ELR (cell line): ENCODE measurements around the gene SNCG.
A peak's percentile ranks its signal among the peaks of the same experiment; 100 is the strongest.
"Not testable (repeated sequence)": the region's sequence is repeated elsewhere in the genome, so short reads cannot be mapped to it uniquely, and the experiment has no call there.

ENCODE experiments used
- DNase-seq: peaks from one replicate; pipeline ENCODE4 v3.0.0-alpha.2; 2015; ENCODE audit warnings: low read depth

SNCG gene

DNA sequence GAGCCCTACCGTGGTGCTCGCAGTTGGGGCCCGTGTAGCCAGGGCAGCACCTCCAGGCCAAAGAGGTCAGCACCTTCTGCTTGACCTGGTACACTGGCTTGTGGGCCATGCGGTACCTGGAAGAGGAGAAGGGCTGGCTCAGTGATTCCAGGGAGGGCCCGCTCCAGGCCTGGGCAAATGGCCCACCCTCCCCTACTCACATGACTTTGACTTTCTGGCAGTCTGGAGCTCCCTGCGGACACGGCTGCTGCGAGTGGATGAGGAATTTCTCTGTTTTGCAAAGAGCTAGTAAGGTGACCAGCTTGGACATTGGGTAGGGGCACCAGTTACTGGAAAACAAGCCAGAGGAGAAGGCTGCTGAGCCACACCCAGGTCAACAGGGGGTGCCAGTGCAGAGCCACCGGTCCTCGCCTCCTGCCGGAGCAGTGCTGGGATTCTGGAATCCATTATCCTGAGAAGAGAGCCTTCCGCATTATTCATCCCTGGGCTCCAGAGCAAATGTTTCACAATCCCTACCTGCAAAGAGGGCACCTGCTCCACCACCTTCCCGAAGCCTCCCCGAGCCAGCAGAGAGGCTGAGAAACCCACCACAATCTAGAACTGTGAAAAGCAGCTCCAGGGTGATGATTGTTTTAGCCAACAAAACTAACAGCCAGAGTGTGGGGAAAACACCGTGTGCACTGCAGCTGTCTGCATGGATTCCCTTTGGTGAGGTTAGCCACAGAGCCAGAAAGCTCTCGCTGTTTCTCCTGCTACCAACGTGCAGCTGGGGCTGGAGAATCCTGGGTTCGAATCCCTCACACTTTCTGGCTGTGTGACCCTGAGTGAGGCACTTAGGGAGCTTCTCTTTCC lies 12.8 kb upstream of the SNCG start:
- DNase-seq, result peak; percentile 52

DNA sequence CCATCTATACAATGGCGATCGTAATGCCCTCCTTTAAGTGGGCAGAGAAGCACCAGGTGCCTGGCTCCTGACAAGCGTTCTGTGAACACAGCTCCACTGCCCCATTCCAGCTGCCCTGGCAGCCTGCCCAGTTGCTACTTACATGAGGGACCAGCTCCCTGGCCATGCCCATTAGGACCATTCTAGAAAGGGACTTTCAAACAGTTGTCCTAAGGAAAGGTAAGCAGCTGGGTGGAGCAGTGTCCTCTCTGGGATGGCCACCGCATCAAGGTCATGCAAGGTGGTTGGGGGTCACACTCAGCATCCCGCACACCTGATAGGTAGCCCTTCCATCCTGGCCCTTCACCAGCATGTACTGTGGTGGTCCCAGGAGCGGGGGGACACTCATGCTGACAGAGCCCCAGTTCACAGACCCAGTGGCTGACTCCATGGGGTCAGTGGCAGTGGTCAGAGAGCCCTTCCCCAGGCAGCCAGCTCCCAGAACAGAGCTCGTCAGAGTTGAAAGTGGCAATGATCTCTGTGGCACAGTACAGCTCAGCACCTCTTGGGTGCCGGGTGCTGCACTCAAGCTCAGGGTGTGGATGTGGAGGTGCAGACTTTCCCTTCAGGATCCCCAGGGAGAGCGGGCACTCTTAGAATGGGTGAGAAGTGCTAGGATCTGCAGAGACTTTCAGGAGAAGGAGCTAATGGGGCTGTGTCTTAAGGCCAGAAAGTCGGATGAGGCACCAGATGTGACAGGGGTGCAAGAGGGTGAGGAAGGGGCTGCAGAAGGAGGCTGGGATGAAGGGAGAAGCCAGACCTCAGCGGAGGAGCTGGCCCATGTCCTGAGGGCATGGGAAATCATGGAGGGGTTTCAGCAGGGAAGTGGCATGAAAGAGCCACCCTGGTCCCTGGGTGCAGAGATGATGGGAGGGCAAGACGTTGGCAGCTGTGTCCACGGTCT lies 11.9 kb upstream of the SNCG start:
- no peak for DNase-seq

DNA sequence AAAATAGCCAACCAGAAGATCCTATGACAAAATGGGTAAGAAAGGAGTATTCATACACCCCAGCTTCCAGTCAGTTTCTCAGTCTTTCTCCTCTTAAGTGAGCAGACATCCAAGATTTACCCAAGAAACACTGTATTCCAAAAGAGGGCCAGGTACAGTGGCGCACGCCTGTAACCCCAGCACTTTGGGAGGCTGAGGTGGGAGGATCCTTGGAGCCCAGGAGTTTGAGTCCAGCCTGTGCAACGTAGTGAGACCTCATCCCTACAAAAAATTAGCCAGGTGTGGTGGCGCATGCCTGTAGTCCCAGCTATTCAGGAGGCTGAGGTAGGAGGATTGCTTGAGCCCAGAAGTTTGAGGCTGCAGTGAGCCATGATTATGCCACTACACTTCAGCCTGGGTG lies 10.6 kb upstream of the SNCG start:
- not testable (repeated sequence) for DNase-seq

DNA sequence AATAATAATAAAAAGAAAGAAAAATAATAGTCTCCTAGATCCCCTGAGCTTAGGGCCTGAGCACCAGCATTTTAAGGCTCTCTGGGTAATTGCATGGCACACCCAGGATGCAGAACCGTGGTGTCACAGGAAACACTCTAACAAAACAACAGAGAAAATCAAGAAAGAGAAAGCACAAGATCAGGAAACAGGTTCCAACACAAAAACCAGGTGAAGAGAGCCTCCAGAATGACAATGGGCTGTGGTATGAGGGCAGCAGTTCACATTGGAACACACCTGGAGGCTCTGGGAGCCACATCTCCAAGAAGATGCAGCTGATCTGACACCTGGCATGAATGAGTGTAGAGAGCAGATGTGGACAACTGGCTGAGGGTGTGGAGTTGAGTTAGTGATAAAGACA lies 8.1 kb upstream of the SNCG start:
- DNase-seq, result no peak

DNA sequence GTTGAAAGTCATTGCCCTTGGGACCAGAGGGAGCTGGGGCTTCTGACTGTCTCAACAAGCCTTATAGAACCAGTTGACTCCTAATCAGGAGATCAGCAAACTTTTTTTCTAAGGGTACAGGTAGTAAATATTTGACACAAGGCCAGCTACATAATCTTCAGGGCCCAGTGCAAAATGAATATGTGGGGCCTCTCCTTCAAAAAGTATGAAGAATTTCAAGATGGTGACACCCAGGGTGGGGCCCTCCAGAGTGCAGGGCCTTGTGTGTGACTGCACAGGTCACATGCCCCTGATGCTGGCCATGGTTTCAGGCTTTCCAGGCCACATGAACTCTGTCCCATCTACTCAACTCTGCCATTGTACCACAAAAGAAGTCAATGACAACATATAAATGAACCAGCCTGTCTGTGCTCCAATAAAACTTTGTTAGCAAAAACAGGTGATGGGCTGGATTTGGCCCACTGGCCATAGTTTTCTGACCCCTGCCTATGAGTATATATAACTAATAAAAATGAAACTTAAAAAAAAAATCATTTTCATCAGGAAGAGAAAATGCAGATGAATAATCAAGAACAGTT lies 7.1 kb upstream of the SNCG start:
- DNase-seq, result no peak

DNA sequence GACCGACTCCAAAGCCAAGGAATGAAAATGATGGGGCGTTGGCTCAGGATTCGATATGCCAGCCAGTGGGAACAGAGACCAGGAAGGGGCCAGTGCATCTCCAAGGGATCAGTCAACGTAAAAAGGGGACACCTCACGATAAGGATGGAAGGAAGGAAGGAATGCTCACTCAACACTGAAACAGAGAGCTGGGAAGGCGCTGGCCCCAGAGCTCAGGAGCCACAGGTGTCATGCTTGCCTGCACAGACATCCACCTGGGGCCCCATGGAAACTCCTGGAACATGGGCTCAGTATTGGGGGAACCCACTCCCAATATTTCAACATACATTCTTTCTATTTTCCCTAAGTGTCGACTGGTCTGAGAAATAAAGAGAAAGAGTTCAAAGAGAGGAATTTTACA lies 6.3 kb upstream of the SNCG start:
- DNase-seq, result no peak

DNA sequence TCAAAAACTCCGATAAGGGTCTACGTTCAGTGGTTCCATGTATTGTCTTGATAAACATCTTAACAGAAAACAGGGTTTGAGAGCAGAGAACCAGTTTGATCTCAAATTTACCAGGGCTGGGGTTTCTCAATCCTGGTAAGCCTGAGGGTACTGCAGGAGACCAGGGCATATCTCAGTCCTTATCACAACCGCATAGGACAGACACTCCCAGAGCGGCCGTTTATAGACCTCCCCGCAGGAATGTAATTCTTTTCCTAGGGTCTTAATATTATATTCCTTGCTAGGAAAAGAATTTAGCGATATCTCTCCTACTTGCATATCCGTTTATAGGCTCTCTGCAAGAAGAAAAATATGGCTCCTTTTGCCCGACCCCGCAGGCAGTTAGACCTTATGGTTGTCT lies 5.7 kb upstream of the SNCG start:
- not testable (repeated sequence) for DNase-seq

DNA sequence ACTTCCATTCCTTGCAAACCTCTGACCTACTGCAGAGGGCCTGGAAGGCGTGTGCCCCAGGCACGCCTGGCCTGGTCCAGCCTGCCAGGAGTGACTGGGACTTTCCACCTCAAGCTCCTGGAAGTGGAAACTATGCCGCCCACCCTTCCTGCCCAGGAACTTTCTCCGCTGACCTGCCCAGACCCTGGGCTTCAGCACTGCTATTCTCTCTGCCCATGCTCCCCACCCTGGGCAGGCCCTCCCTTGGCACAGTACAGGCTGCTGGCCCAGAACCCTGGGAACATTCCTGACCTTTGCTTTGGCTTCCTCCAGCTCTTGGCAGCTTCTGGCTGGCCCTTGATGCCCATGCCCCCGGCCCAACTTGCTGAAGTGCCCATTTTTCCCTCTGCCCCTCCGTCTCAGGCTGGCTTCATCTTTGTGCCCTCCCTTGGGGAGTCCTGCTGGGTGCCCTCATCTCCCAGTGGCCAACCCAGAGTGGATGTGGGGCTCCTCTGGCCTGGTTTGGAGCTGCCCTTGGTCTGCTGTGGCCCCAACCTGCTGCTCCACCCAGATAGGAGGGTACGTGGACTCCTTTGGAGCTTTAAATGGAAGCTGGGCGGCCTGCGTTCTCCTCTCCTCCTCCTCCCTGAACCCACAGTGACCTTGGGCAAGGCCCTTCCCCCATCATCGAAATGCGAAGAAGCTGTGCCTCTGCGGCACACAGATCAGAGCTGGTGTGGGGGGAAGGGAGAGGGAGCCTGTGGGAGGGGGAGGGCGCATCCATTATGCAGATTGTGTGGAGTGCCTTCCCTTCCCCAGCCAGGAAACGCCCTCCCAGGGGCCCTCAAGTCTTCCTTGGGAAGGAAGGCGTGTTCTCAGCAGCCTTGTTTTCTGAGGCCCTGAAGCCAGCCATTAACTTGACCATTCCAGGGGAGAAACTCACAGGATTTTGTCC lies 4.4 kb upstream of the SNCG start:
- DNase-seq, result peak; percentile 14

DNA sequence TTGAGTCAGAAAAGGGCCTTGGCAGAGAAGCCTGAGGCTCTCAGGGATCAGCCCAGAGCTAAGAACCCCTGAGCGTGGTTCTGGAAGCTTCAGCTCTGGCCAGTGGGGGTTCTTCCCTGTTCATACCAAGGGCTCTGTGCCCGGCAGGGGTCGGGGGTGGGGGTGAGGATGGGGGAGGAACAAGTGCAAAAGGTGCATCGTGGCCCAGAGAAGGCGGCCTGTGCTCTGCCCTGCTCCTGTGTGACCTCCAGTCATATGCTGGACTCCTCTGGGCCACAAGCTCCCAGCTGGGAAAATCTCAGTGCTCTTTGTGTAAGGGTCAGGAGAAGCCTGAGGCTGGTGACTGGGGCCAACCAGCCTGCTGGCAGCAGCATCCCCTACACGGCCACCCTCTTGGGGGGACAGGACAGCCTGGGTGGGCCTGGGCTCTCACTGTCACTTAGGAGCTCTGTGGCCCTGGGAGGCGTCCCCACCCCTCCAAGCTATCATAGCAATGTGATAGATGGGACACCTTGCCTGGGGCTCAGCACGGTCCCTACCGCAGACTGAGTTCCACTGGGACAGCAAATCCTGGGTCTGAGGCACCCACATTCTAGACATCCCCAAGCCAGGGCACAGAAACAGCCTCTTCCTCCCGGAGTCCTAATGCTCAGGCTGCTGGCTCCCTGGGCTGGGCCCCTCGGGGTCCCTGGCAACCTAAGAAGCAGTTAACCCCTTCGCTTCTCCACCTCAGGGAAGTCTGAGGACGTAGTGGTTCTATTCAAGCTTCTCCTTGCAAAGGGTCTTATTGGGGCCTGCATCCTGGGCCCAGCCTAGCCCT lies 3.5 kb upstream of the SNCG start:
- DNase-seq, result no peak

DNA sequence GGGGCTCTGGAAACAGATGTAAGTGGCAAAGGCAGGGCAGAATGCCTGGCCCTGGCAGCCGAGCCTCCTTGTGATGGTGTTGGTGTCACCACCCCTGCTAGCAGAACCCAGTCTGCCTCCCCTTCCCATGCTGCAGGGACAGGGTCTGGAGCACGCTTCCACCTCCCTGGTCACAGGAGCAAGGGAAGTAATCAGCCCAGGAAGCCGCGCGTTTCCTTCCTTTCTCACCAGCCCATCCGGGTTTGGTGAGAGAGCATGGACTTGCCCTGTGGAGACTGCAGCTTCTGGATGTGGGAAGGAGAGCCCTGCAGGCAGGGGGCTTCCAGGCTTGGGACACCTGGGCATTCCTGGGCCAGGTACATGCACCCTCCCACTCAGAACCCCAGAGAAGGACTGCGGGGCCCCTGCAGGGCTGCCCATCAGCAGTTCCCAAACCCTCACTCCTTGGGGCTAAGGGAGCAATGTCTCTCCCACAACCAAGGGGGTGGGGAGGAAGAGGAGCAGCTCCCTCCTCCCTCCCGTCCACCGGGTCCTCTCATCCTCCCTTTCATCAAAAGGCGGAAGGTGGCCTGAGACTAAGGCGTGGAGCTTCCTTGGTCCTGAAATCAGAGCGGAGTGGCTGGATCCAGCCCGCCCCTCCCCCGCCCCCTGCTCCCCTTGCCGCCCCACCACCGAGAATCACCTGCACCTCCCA lies 2.8 kb upstream of the SNCG start:
- DNase-seq, result no peak

DNA sequence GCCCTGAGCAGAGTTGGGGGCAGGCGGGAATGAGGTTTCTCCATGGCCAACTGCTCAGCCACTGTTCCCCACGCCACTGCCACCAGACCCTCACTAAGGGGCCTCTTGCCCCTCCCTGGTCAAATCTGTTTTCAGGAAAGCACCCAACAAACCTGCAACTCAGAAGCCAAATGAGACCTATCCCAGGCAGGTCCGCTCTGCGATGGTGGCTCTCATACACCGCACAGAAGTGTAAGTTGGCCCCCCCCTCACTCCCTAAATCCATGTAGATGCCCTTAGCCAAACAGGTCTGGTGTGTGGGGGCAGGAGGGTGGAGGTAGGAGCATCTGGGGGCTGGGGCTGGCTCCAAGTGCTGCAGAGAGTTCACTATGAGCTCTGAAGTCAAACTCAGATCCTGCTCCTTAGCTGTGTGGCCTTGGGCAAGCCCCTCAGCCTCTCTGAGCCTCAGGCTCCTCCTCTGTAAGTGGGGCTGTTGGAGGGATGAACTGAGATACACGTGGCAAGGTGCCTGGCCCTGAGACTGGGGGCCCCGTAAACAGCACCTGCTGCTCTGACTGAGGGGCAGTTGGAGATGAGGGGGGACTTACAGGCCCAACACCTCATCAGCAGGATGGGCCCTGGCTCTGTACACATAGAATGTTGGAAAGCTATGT lies 2.1 kb upstream of the SNCG start:
- no peak for DNase-seq

DNA sequence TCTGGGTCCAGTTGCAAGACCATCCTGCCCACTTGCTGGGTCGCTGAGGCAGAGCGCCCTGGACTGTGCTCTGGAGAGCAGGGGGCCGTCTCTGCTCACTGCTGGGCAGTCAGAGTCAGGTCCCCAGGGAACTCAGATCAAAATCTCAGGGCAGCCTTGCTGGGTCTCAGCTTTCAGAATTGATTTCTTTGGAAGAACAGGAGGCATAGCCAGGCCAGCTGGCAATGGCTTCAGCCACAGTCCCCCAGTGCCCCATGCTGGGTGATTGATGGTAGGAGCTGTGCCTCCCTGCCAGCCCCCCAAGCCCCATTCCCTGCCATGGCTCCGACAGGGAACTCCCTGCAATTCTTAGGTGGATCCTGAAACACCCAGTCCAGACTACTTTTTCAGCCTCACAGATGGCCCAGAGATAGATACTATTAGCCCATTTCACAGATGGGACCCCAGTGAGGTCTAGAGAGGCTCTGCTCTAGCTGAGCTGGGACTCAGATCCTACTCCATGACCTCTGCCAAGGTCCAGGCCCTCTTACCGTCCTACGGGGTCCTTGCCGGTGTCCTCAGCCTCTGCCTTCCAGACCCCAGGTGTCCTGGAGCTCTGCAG lies 1.5 kb upstream of the SNCG start:
- no peak for DNase-seq

DNA sequence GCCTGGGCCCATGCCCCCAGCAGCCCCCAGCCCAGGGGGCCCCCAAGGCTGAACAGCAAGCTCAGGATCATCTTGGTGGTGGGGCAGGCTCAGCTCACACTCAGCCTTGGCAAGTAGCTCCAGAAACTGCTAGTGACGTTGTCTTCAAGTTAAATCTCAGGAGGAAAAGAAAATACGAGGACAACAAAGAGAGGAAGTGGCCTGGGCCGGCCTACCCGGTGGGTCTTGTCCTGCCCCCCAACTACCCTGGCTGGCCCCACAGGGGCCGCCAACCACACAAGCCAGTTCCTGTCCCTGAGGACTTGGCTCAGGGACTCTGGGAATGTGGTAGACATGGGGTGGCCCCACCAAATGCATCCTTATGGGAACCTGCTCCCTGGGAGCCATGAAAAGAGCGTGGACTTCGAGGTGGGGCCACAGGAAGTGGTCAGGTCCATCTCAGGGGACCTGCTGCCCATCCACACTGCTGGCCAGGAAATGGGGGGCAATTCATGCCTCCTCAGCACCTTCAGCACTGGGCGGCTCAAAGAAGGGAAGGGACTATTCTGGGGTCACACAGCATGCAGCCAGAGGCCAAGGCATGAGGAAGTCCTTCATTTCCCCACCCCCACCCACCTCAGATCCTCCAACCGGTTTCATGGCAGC lies 806 bp upstream of the SNCG start, which contains the start of gene MMRN2:
TSS of gene MMRN2 (minus strand) at position 145 of the 645 bp plus-strand sequence. CDS start at position 71, 74 bp downstream.
- no peak for DNase-seq

DNA sequence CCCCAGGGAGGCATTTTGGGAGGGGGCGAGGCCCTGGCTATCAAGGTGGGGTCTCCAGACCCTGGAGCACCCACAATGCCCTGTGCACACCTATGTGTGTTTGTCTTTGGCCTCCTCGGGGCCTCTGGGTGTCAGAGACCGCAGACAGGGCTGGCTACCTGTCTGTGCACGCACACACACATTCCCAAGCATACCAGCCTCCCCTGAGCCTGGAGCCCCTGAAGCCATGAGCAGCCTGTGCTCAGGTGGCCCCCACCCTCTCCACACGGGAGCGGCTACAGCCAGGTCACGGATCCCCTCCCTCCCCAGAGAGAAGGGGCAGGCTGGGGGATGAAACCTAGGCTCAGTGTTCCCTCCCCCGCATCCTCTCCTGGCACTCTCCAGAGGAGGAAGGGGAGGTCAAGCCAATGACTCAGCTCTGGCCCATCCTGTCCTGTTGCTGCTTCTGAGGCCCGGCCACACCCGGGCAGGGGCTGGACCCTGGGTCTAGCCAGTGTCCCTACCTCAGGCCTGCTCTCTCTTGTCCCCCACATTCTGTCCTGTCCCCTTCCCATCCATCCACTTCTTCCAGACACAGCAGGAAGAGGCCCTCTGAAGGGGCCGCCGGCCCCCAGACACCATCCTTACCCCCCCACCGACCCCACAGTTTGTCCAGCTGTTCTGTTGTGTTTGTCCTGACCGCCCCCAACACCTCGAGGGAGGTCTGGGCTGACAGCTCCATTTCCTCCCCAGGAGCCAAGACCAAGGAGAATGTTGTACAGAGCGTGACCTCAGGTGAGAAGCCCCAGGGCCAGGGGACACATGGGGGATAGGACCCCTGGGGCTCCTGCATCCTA lies 720 bp downstream of the SNCG start:
- peak; percentile 84 for DNase-seq

DNA sequence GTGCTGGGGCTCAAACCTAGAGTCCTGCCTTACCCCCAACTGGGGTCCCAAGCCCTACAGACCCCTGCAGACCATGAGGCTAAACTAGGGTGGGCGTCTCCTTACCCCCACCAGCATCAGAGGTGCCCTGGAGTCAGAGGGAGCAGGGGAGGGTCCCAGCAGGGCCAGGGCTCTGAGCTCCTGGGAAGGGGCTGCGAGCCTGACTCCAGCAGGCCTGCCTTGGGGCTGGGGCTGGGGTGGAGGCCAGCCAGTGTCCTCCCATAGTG lies 1.3 kb downstream of the SNCG start:
- no peak for DNase-seq

DNA sequence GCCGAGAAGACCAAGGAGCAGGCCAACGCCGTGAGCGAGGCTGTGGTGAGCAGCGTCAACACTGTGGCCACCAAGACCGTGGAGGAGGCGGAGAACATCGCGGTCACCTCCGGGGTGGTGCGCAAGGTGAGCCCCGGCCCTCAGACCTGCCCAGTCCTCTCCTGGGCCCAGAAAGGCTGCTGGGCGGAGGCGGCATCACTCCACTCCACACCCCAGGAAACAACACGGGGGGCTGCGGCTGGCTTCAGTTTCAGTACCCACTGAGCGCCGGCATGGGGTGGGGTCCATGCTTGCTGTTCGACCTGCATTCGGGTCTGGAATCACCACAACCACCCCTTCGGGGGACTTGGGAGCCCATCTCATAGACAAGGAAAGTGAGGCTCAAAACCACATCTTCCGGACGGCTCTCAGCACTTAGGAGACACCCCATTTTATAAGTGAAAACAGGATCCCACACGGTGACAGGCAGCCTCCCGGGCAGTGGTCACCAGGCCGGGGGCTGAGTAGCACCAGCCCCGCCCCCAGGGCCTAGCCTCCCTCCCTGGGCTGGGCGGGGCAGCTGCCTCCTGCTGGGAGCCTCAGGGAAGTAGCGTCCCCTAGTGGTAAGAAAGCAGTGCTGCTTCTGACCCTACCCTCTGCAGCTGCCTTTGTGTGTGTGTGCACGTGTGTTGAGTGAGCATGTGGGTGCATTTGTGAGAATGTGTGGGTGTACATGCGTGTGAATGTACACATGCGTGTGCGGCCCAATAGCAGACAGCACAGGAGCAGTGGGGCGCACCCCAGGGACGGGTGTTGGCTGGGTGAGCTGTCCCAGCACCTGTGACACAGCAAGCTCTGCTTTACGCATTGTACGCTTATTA lies 1.8 kb downstream of the SNCG start:
- DNase-seq, result peak; percentile 85
